Measurements from ENCODE around the gene UGT2A2. TPM values are rescaled to one million over a fixed set of nuclear protein-coding genes. Genes with fewer than 3 reads are reported as not detected.
"Not testable (repeated sequence)": the region's sequence is repeated elsewhere in the genome, so short reads cannot be mapped to it uniquely, and the experiment has no call there.

UGT2A2 gene
- total RNA-seq: not detected in 2 replicates

DNA sequence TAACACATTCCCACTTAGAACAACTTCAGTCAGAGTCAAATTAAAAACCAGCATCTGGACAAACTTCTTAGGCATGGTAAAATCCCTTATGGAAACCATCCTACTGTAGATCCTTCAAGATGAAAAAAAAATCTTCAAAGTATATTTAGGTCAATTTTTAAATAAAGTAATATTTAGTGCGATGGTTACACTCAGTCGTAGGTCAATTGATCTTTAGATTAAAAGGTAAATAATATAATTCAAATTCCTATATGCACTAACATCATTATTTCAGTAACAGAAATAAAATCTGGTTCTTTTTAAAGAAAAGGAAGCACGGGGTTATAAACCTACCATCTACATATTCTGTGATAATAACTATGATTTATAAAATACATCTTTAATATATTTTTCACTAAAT, at the start of gene UGT2A2:
Gene UGT2A2 (minus strand): TSS at position 101 of the 400 bp plus-strand sequence. CDS start 2 bp downstream, at position 99.
- DNase-seq (ENCODE audit: low read depth): no peak
- TF ChIP-seq, protein P1, sequence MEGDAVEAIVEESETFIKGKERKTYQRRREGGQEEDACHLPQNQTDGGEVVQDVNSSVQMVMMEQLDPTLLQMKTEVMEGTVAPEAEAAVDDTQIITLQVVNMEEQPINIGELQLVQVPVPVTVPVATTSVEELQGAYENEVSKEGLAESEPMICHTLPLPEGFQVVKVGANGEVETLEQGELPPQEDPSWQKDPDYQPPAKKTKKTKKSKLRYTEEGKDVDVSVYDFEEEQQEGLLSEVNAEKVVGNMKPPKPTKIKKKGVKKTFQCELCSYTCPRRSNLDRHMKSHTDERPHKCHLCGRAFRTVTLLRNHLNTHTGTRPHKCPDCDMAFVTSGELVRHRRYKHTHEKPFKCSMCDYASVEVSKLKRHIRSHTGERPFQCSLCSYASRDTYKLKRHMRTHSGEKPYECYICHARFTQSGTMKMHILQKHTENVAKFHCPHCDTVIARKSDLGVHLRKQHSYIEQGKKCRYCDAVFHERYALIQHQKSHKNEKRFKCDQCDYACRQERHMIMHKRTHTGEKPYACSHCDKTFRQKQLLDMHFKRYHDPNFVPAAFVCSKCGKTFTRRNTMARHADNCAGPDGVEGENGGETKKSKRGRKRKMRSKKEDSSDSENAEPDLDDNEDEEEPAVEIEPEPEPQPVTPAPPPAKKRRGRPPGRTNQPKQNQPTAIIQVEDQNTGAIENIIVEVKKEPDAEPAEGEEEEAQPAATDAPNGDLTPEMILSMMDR (IDR thresholded peaks at IDR 0.05; ENCODE audit: insufficient read depth, low read depth, low read length): no peak
- H3K4me3 ChIP-seq (ENCODE audit: low read depth, low read length): no peak within 1 kb of the TSS

DNA sequence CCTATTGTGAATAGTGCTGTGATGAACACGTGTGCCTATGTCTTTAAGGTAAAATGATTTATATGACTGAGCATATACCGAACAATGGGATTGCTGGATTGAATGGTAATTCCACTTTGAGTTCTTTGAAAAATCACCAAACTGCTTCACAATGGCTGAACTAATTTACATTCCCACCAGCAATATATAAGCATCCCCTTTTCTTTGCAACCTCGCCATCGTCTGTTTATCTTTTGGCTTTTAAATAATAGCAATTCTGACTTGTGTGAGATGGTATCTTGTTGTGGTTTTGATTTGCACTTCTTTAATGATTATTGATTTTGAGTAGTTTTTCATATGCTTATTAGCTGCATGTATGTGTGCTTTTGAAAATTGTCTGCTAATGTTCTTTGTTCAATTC, 45.4 kb upstream of the UGT2A2 start:
- H3K4me3 ChIP-seq (ENCODE audit: low read depth, low read length): no peak overlapping the region
- DNase-seq (ENCODE audit: low read depth): no peak
- TF ChIP-seq, protein P1 (IDR thresholded peaks at IDR 0.05; ENCODE audit: insufficient read depth, low read depth, low read length): no peak

DNA sequence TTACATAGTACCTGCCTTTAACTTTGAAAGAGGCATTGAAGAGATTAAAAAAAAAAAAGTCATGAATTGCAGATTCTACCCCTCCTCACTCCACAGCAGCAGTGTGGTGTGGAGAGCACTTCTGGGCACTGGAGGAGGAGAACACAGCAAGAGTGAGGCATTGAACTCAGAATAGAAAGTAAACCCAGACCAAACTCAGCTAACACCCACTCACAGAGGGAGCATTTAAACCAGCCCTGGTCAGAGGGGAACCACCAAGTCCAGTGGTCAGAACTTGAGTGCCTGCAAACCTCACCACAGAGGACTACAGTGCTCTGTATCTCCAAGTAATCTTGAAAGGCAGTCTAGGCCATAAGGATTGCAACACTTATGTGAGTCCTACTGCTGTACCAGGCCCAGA, 29.2 kb upstream of the UGT2A2 start:
- no peak overlapping the region for H3K4me3 ChIP-seq (ENCODE audit: low read depth, low read length)

DNA sequence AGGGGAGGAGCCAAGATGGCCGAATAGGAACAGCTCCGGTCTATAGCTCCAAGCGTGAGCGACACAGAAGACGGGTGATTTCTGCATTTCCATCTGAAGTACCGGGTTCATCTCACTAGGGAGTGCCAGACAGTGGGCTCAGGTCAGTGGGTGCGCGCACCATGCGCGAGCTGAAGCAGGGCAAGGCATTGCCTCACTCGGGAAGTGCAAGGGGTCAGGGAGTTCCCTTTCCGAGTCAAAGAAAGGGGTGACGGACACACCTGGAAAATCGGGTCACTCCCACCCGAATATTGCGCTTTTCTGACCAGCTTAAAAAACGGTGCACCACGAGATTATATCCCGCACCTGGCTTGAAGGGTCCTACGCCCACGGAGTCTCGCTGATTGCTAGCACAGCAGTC, 24.6 kb upstream of the UGT2A2 start:
- not testable (repeated sequence) for DNase-seq (ENCODE audit: low read depth); H3K4me3 ChIP-seq (ENCODE audit: low read depth, low read length)

More for the DNA sequence above, 29.2 kb upstream of the UGT2A2 start:
- DNase-seq (ENCODE audit: low read depth): no peak
- TF ChIP-seq, protein P1 (IDR thresholded peaks at IDR 0.05; ENCODE audit: insufficient read depth, low read depth, low read length): no peak

DNA sequence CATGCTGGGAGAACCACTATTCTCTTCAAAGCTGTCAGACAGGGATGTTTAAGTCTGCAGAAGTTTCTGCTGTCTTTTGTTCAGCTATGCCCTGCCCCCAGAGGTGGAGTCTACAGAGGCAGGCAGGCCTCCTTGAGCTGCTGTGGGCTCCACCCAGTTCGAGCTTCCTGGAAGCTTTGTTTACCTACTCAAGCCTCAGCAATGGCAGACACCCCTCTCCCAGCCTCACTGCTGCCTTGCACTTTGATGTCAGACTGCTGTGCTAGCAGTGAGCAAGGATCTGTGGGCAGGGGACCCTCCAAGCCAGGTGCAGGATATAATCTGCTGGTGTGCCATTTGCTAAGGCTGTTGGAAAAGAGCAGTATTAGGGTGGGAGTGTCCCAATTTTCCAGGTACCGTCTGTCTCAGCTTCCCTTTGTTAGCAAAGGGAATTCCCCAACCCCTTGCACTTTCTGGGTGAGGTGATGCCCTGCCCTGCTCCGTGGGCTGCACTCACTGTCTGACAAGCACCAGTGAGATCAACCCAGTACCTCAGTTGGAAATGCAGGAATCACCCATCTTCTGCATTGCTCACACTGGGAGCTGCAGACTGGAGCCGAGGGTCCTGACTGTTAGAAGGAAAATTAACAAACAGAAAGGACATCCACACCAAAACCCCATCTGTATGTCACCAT, 21.8 kb upstream of the UGT2A2 start:
- H3K4me3 ChIP-seq (ENCODE audit: low read depth, low read length); DNase-seq (ENCODE audit: low read depth): not testable (repeated sequence)

DNA sequence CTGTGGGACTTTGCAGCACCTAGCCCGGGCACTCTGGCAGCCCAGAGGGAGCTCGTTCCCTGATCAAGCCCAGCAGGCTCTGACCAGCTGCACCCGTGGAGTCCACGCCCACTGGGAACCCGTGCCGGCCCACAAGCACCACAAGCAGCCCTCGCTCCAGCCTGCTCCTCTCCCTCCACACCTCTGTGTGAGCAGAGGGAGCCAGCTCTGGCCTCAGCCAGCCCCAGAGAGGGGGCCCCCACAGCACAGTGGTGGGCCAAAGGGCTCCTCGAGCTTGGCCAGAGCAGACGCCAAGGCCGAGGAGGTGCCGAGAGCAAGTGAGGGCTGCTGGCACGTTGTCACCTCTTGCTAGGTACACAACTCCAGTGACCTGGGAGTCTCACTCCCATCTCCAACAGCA, 18.7 kb upstream of the UGT2A2 start:
- no peak overlapping the region for H3K4me3 ChIP-seq (ENCODE audit: low read depth, low read length)
- TF ChIP-seq, protein P1 (IDR thresholded peaks at IDR 0.05; ENCODE audit: insufficient read depth, low read depth, low read length): no peak
- no peak for DNase-seq (ENCODE audit: low read depth)

DNA sequence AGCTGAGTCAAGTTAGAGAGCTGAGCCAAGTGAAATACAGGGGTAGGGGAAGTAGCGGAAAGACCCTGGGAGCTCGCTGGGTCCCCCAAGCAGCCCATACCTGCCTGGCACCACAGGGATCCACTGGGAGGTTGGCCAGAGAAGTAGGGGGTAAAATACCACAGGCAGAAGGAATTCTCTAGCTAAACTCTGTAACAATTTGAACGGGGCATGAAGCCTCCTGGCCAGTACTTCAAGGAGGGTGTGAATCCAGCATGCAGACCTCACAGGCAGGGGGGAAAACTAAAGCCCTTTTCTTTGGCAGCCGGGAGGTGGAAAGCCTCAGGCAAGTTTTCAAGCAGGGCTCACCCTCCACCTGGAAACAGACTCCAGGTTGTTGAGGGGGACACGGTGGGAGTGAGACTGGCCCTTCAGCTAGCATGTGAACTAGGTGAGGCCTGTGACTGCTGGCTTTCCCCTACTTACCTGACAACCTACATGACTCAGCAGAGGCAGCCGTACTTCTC, 17.3 kb upstream of the UGT2A2 start:
- no peak overlapping the region for H3K4me3 ChIP-seq (ENCODE audit: low read depth, low read length)
- DNase-seq (ENCODE audit: low read depth): no peak
- TF ChIP-seq, protein P1 (IDR thresholded peaks at IDR 0.05; ENCODE audit: insufficient read depth, low read depth, low read length): no peak

DNA sequence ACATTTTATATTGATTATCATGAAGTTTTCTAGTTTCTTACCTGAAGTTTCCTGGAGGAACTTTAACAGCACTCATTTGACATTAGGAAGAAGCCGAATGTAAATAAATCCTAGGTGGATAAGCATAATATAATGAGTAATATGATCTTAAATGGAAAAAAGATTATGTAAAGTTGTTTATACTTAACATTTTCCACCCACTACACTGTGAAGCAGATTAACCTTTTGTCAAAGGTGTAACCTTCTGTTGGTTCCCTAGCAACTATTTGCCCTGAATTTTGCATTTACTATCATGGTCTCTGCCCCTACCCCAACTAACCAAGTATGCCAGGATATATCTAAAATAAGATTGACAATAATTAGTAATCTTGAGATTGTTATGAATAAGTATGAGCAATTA, 13.7 kb upstream of the UGT2A2 start, which contains the start of gene UGT2A1:
Gene UGT2A1 (minus strand): TSS at position 101 of the 400 bp plus-strand sequence. CDS start 5,603 bp downstream, outside the sequence.
- DNase-seq (ENCODE audit: low read depth): no peak
- H3K4me3 ChIP-seq (ENCODE audit: low read depth, low read length): no peak within 1 kb of the TSS
- TF ChIP-seq, protein P1 (IDR thresholded peaks at IDR 0.05; ENCODE audit: insufficient read depth, low read depth, low read length): no peak
